ENCODE results near the gene SLC35F1.
"Not testable (repeated sequence)": the region's sequence is repeated elsewhere in the genome, so short reads cannot be mapped to it uniquely, and the experiment has no call there.

The SLC35F1 gene

DNA sequence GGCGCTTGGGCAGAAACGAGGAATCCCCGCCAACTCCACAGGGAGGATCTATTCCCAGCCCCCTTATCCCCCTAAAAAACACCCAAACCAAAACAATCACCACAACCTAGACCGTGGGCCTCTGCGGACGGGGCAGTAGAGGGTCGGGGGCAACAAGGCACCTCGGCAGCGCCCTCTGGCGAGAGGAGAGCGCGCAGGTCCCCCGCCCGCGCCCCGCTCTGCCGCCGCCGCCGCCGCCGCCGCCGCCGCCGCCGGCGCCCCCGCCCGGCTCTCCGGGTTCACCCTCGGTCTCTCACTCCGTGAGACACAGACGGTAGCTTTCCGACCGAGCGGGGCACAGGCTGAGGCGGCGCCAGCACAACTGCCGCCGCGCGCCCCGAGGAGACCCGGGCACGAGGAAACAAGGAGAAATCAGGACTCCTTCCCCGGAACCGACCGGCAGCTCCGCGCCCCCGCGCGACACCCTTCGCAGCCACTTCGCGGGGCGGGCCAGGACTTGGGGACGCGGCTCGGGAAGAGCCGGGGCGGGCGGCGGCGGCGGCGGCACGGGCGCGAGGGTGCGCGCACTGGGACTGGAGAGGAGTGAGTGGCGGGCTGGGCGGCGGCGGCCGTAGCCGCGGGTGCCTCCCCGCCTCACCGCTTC lies at the start of gene SLC35F1:
Gene SLC35F1 (plus strand): TSS at position 307 of the 643 bp plus-strand sequence.
- DNase-seq: peak; percentile 49

DNA sequence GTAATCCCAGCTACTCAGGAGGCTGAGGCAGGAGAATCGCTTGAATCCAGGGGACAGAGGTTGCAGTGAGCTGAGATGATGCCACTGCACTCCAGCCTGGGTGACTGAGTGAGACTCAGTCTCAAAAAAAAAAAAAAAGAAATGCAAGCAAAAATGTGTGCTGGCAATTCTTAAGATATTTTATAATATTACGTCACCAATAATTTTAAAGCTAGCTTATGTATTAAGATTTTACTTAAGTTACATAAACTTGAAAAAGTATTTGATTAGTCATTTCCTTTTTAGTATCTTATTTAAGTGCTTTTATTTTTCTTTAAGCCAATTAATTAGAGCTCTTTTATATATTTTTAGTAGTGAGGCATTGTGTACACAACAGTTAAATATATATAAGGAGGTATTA lies 48.5 kb upstream of the SLC35F1 start:
- not testable (repeated sequence) for DNase-seq

DNA sequence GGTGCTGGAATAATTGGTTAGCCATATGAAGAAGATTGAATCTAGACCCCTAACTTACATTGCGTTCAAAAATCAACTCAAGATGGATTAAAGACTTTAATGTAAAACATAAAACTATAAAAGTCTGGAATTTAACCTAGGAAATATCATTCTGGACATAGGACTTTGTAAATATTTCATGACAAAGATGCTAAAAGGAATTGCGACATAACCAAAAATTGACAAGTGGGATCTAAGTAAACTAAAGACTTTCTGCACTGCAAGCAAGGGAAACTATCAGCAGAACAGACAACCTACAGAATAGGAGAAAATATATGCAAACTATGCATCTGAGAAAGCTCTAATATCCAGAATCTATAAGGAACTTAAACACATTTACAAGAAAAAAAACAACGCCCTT lies 45.5 kb upstream of the SLC35F1 start:
- DNase-seq: no peak

DNA sequence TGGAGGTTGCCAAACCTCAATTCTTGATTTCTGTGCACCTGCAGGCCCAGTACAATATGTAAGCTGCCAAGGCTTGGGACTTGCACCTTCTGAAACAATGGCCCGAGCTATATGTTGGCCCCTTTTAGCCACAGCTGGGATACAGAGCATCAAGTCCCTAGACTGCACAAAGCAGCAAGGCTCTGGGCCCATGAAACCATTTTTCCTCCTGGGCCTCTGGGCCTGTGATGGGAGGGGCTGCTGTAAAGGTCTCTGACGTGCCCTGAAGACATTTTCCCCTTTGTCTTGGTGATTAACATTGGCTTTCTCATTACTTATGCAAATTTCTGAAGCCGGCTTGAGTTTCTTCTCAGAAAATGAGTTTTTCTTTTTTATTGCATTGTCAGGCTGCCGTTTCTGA lies 40.5 kb upstream of the SLC35F1 start:
- no peak for DNase-seq

DNA sequence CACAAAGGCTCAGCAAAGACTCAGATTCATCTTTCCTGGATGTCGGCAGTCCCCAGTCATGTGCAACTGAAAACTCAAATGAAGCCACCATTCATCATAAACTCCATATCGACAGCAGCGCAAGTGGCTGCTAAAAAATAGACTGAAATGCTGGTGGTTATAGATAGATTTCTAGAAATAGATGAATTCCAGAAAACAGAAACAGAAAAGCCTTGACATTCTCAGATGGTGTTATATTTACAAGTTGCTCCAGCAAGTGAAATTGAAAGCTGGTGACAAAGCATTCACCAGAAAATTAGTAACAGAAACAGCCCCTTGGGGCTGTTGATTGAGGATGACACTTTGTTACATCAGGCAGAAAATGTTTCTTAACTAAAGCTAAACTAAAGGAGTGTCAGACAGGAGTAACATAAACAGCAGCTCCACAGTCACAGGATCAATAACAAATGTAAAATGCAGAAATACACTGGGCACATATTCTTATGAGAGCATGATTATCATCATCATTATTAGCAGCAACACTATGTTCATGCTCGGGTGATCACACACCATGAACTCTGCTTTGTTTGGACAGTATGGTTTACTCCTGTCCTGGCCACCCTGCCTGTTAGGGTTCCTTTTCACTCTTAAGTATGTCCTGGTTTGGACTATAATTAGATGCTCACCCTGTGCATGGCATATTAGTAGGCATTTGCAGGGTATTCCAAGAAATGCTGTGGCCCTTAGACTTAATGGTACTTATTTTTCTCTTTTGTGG lies 36.4 kb upstream of the SLC35F1 start:
- no peak for DNase-seq

DNA sequence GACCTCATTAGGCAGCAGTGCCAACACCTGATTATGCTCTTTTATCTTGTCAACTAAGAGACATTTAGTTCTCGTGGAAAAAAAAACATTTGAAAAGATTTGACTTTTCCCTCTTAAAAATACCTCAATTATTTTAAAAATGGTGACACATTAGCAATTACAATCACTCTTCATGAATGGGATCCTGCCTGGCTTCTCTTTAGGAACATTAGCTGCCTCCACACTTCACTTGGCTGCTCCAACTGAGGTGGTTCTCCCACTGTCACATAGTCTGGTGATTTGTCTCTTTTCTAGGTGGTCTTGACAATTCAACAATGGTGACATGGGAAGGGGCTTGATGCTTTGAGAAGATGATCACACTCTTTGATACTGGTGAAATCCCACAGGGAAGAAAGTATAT lies 26.2 kb upstream of the SLC35F1 start:
- no peak for DNase-seq

DNA sequence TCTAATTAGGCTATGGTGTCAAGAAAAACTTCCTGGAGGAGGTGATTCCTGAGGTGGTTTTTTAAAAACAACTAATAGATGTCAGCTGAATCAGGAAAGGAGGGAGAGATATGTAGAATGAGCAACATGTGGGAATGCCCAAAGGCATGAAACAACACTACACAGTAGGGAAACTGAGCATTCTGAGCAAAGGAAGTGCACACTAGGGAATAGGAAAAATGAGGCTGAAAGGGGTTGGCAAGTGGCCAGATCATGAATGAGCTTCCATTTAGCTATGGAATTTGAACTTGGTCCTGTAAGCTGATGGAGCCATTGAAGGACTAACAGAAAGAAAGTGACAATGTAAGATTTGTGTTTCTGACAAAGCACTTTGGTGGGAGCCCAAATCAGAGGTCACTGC lies 16.9 kb upstream of the SLC35F1 start:
- no peak for DNase-seq

DNA sequence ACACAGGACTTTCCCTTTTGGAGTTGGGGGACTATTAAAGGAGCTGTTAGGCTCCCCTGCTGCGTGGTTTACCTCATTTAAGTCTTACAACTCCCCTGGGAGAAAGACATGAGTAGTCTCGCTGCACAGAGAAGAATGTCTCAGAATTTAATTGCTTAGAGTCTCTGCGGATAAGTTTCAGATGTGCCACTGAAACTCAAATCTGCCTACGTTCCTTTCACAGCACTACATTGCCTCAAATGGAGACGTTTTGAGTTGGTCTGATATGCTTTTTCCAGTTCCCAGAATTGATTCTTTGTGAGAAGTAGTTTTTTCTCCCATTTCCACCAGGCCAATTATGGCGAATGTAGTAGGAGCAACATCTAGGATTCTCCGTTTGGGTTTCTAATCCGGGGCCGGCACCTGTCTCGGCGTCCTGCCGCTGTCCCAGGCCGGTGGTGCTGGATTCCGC lies 532 bp upstream of the SLC35F1 start:
- DNase-seq: no peak

DNA sequence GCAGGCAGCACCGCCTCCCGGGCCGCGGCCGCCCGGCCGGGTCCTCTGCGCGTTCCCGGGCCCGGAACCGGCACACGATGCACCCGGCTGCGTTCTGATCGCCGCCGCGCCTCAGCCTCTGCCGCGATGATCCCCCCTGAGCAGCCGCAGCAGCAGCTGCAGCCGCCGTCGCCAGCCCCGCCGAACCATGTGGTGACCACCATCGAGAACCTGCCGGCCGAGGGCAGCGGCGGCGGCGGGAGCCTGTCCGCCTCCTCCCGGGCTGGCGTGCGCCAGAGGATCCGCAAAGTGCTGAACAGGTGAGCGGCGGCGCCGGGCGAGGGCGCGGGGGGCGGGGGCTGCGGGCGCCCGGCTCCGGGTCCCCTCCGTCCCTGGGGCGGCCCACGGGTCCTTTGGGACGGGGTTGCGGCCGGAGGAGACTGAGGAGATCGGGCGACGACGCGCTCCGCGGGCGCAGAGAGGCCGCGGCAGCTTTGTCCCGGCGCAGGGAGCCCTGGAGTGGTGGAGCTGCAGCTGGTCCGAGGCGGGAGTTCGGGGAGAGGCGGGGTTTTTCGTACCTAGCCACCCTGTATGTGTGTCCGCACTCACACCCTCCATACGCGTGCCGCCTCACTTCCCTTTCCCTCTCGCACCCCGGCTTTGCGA lies 659 bp downstream of the SLC35F1 start:
- DNase-seq: peak; percentile 8

DNA sequence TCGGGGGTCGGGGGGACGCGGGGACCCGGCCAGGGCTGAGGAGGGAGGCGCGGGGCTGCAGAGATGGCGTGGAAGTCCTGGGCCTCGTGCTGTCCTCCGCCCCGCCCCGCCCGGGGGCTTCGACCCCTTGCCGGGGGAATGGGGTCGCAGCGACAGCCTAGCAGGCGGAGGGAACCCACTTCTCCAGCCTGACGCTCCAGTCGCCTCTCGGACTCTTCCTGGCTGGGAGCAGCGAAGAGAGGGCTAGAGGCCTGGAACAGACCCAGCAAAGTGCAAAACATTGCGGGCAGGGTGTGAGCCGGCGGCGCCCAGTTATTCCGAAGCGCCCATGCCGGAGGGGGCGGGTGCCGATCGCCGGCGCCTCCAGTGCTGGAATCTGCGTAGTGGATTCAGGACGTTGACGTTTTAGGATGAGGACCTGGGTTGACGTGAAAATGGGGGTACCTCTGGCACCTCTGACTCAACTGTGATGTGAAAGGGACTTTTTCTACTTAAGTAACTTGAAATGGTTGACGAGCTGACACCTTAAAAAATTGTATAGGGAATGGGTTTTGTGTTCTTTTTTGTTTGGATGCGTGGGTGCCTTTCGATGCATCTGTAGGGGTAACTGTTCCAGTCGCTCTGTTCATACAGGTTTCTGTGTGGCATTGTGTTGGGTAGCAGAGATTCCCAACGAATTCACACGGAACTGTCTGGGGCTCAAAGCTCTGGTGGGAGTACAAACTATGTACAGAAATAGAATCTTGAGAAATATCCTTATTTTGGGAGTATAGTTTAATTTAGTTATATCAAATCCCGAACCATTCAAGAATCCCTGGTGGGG lies 1.4 kb downstream of the SLC35F1 start:
- no peak for DNase-seq

DNA sequence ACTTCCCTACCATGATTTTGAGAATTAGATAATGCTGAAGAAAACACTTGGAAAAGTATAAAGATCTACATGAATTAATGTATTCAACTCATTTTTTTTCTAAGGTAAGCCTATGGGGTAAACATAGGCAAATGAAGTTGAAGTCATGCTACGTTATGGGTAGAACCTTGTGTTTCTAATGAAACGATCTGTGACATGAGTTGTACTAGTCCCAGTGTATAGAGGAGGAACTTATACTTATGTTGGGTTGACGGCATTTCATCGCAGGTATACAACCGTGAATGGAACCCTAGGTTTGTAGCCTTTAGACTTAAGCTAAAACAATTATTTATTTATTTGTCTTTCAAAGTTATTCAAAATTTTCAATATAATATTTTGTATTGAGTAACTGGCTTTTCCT lies 2.6 kb downstream of the SLC35F1 start:
- DNase-seq: no peak

DNA sequence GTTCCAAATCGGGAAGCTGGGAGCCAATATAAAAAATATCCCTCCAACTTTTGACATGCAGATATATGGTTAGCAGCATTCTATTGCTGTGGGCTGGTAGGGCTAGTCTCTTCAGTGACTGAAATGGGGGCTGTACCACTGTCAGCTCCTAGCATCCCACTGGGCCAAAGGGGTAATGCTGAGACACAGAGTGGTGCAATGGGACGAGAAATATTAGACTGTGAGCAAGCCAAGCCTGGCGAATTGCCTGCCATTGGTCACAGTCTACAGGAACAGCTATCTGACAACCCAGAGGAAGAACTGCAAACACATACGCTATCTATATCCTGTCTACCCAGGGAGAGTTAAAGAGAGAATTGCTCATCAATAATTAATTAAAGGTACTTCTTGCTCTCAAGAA lies 3.5 kb downstream of the SLC35F1 start:
- DNase-seq: no peak

DNA sequence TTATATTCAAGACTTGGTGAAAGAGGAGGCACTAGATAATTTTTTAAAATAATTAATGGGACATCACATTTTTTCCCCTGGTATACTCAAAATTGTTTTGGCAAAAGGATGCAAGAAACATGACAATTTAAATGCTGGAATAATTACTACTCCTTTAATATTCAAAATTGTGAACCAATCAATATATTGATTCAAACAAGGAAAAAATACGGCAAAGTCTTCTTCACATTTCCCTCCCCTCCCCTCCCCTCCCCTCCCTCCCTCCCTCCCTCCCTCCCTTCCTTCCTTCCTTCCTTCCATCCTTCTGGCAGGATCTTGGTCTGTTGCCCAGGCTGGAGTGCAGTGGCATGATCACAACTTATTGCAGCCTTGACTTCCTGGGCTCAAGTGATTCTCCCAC lies 4.1 kb downstream of the SLC35F1 start:
- DNase-seq: no peak

DNA sequence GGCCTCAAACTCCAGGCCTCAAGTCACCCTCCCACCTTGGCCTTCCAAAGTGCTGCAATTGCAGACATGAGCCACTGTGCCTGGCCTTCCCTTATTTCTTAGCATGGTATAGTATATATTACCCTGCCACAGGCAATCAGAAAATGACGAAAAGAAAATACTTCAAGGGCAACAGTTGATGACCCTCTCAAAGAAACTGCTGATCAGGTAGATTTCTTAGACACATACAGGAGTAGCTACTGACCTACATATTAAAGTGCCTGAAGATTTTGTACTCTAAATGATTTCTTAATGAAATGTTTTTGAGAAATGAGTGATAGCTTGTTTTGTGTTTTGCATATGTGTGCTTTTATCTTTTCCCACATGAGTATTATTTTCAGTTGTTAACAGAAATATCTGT lies 4.6 kb downstream of the SLC35F1 start:
- no peak for DNase-seq

DNA sequence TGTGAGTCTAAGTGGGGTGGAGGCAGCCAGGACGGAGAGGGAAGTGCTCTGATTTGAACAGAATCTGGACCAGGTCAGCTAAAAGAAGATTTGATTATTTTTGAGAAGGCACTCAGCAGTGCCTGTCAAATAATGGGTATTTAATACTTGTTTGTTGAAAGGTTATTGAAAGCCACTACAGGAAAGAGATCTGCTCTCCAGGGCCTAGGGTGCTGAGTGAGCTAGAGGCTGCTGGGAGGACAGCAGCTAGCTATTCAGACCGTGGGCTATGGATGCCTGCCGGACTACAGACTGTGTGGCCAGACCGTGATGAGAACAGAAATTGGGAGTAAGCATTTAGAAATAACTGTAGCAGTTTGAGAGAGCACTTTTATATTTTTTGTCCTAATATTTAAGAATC lies 8.8 kb downstream of the SLC35F1 start:
- DNase-seq: no peak

DNA sequence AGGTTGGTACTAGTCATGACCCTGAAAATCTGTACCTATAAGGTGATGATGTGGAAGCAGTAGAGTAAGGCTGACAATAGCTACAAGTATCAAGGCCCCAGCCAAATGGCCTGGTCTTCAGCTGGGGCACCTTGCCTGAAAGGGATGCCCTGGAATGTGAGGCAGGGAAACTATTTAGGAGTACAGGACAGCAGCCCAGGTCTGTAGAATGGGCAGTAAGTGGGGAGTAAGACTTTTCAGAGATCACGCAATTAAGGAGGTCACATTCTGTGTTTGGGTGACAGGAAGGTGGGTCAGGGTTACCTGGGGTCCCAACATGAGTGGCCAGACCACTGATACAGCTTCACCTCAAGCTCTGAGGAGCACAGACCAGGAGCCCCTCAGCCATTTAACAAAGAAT lies 9.4 kb downstream of the SLC35F1 start:
- no peak for DNase-seq

DNA sequence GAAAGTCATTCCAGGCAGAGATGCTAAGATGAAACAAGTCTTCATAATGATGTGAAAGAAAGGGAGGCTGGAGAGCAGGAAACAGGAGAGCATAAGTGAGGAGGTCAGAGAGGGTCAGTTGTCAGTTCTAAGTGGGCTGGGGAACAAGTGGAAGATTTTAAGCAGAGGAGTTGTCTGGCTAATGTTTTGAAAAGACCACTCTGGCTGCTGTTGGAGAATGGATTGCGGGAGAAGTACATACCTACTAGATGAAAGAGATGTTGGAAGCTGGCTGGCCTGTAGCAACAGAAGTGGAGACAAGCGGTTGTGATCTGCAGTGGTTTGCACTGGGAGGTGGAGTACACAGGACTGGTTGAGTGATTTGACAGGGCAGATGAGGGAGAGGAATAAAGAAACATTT lies 10.1 kb downstream of the SLC35F1 start:
- DNase-seq: no peak

DNA sequence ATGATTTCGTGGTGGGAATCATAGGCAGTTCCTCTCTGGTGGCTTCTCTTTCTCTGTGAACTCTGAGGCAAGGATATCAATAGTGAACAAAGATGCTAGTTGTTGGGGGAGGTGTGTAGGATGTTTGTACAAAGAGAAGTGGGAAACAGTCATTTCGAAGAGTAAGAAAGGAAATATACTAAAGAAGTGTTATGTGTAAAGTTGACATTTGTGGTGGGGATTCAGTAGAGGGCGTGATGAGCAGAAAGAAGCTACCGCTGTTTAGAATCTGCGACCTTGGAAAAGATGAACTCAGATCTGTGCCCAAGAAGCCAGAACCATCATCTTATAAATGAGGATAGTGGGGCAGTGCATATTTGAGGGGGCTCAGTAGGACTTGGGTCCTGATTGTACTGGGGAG lies 11.4 kb downstream of the SLC35F1 start:
- no peak for DNase-seq

DNA sequence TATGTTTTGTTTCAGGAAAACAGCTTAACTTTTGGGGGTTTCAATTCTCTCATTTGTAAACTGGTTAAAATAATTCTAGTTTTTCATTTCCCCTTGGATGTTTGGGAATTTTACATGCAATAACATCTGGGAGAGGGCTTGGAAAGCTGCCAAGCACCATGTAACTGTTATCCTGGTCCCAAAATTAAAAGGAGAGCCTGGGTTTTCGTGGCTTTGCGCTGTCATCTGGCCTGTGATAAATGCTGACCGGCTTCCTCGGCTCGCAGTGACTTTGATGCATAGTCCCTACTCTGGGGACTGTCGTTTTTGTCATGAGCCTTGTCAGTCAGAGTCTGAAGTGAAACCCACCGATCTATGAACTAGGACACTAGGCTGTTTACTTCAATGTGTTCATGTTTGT lies 12.2 kb downstream of the SLC35F1 start:
- DNase-seq: no peak

DNA sequence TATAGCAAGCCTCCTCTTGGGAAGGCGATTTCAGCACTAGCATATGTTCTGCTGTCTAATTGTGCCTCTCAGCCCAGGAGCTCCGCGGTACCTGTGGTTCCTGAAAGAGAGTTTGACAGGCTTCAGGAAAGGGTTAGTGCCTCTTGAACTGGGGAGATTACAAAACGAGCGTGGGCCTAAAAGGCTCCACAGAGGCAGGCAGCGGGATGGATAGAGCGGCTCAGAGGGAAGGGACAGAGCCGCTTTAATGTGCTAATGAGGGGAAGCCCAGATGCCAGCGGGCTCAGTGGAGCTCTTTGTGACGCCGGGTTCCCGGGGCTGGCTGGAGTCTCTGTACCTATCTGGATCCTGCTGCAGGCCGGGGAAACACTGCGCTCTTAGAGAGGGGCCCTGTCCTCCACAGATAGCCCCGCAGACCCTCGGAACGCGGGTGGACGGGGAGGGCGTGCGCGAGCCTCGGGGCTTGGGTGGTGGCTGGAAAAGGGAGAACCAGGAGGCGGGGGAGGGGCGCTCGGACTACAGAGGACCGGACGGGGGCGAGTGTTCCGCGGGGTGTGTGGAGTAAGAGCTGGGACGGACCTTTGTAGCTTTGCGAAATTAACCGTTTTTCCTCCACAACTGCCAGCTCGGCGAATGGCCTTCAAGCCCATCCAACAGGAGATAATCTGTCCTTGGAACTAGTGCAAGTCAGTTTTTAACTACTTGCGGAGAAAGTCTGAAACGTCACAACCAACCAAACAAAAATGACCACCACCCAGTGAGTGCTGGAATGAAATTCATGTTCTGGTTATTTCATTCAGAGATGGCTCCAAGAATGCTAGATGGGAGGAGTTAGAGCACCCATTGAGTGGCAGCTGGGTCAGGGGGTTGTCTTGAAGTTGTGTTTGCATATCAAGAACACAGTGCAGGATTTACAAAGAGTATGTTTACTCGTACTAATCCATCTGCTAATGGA lies 13.0 kb downstream of the SLC35F1 start:
- no peak for DNase-seq

DNA sequence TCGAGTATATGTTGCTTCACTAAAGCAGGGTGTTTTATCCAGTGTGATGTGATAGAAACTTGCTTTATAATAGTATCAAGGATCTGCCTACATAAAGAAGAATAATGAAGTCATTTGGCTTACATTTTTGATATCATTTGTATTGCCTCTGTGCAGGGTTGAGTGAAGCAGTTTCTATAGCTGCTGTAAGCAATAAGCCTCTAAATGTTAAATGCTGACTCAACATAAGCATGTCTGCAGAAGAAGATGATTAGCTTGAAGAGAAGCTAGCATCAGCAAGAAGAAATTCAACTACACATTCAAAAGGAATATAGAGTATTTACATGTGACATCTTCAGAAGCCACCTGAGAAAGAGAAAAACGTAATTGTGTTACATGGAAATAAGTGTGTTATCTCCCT lies 17.6 kb downstream of the SLC35F1 start:
- DNase-seq: no peak

DNA sequence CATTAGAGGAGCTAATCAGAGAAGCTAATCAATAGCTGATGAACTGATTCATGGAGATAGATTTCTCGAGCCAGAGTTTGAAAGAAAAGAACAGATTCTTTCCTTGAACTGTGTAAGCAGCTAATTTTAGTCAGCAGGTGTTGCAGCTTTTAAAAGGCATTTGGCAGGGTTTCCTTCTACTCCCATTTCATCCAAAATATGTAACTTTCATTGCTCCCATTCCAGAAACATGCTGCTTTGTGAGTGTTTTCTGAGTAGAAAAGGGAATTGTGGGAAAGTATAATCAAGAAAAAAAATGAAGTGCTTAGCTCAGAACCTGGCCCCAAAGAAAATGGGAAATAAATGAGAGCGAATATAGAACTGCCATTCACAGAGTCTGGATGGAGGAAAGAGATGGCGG lies 20.8 kb downstream of the SLC35F1 start:
- no peak for DNase-seq
